Right cardiac atrium (tissue), 5 donors: ENCODE results near the gene PGAM2. TPM values are rescaled to one million over a fixed set of nuclear protein-coding genes. Genes with fewer than 3 reads are reported as not detected.

Source experiments
- microRNA-seq, 2 donors: library from miRNA; unstranded; fragments of <30 nt; microRNA quantifications; one replicate each; pipeline ENCODE4 v1.2.0, GENCODE V29; 2020 to 2021
- polyA plus RNA-seq: library from polyadenylated mRNA; stranded (reverse); fragments of 200-250 nt; gene quantifications from one replicate; pipeline ENCODE4 v1.2.3, GENCODE V29; 2013
- total RNA-seq, 4 donors: library from RNA; stranded (reverse); fragmentation: NEBNext Ultra II Directional; extraction: Animal tissue kit (Norgen Biotek cat#: 25700); gene quantifications; one replicate each; pipeline ENCODE4 v1.2.1, GENCODE V29; 2021
- donor health status: healthy with polysubstance abuse.
- donor health status: DM: no; HTN: yes; CAD: no.
- donor health status: DM: no; HTN: no; CAD: no.
- donor health status: DM: no; HTN: yes; CAD: no; lungs with severe emphysema.
- donor health status: DM: yes; HTN: yes; CAD: no.

Gene PGAM2
- total and polyA plus RNA-seq, 5 donors: 946 to 2,530 (median 1,101) TPM

Small RNA genes within 50 kb of the gene (microRNA-seq; reads per million reads assigned to microRNA genes)
- 0 reads per million in 2 donors for gene MIR6837
- gene MIR6838: 2.1 to 2.5 reads per million in 2 donors

Other genes starting within 250 kb of the PGAM2 start
- gene MRPS24, start 196.1 kb downstream of the PGAM2 start, total RNA-seq: 100 to 1,000 TPM; 120 to 174 (median 160) TPM
- gene MRPS24, start 196.1 kb downstream of the PGAM2 start, polyA plus RNA-seq: 272 TPM
- gene URGCP, start 159.0 kb downstream of the PGAM2 start, total RNA-seq: 10 to 100 TPM; 37.7 to 43.6 (median 38.5) TPM
- 26.5 TPM for gene URGCP, start 159.0 kb downstream of the PGAM2 start, polyA plus RNA-seq
- 10 to 100 TPM; 40.6 to 53.4 (median 44.4) TPM for gene UBE2D4, start 139.1 kb downstream of the PGAM2 start, total RNA-seq
- 48.7 TPM for gene UBE2D4, start 139.1 kb downstream of the PGAM2 start, polyA plus RNA-seq
- under 1 TPM in 1 of 4 donors, not detected in 3; 0.14 TPM for gene SPDYE1, start 67.7 kb downstream of the PGAM2 start, total RNA-seq
- 0.02 TPM for gene SPDYE1, start 67.7 kb downstream of the PGAM2 start, polyA plus RNA-seq
- gene DBNL, start 20.9 kb downstream of the PGAM2 start, total RNA-seq: 10 to 100 TPM; 34.3 to 44.6 (median 38.1) TPM
- gene DBNL, start 20.9 kb downstream of the PGAM2 start, polyA plus RNA-seq: 37.5 TPM
- gene POLM, start 17.0 kb upstream of the PGAM2 start, total RNA-seq: 10 to 100 TPM; 24.5 to 28.9 (median 25.8) TPM
- 16.6 TPM for gene POLM, start 17.0 kb upstream of the PGAM2 start, polyA plus RNA-seq
- 100 to 1,000 TPM in 2 of 4 donors, 10 to 100 TPM in 2; 81.0 to 124 (median 103) TPM for gene AEBP1, start 38.8 kb upstream of the PGAM2 start, total RNA-seq
- 62.8 TPM for gene AEBP1, start 38.8 kb upstream of the PGAM2 start, polyA plus RNA-seq
- 100 to 1,000 TPM in 1 of 4 donors, 10 to 100 TPM in 3; 85.8 to 110 (median 99.0) TPM for gene POLD2, start 58.0 kb upstream of the PGAM2 start, total RNA-seq
- gene POLD2, start 58.0 kb upstream of the PGAM2 start, polyA plus RNA-seq: 86.6 TPM
- over 10,000 TPM; 13,263 to 15,323 (median 14,734) TPM for gene MYL7, start 75.8 kb upstream of the PGAM2 start, total RNA-seq
- 28,570 TPM for gene MYL7, start 75.8 kb upstream of the PGAM2 start, polyA plus RNA-seq
- gene GCK, start 123.9 kb upstream of the PGAM2 start, total RNA-seq: 10 to 100 TPM in 3 of 4 donors, 1 to 10 TPM in 1; 7.4 to 12.9 (median 11.6) TPM
- 17.4 TPM for gene GCK, start 123.9 kb upstream of the PGAM2 start, polyA plus RNA-seq
- 10 to 100 TPM; 48.1 to 63.4 (median 52.2) TPM for gene YKT6, start 135.4 kb upstream of the PGAM2 start, total RNA-seq
- gene YKT6, start 135.4 kb upstream of the PGAM2 start, polyA plus RNA-seq: 38.8 TPM